OCI-LY3 (cell line): ENCODE measurements around the gene PLAAT4.

Source experiments
- H2AFZ ChIP-seq: fragments of 200-600, 300-600 bp; shearing (Covaris generic); 2 replicates; pipeline ENCODE4 v1.6.0; 2014; ENCODE audit warnings: antibody characterized with exemption, low read depth, low read length
- H3K27ac ChIP-seq: fragments of 200-600, 300-600 bp; sonication (generic); 2 replicates; pipeline ENCODE4 v1.5.1; 2014; ENCODE audit warnings: mild to moderate bottlenecking, low read length, moderate library complexity, mixed read lengths
- H3K27me3 ChIP-seq: fragments of 200-600, 300-600 bp; sonication (generic); 2 replicates; pipeline ENCODE4 v1.6.1; 2014; ENCODE audit warnings: low read depth, low read length, mixed read lengths
- H3K36me3 ChIP-seq: fragments of 200-600, 300-600 bp; sonication (generic); replicated peaks from 2 replicates; pipeline ENCODE3; 2014; ENCODE audit warnings: low read depth, low read length, mixed read lengths
- H3K4me1 ChIP-seq: fragments of 300-600, 200-600 bp; sonication (generic); 2 replicates; pipeline ENCODE4 v1.6.1; 2014; ENCODE audit warnings: low read length, mixed read lengths
- H3K4me2 ChIP-seq: fragments of 200-600, 300-600 bp; sonication (generic); 2 replicates; pipeline ENCODE4 v1.6.1; 2014; ENCODE audit warnings: low read length, mixed read lengths
- H3K4me3 ChIP-seq: fragments of 300-600, 200-600 bp; sonication (generic); 2 replicates; pipeline ENCODE4 v1.5.1; 2014; ENCODE audit warnings: antibody characterized with exemption, mild to moderate bottlenecking, low read length, moderate library complexity
- H3K79me2 ChIP-seq: fragments of 300-600, 200-600 bp; shearing (Covaris generic); 2 replicates; pipeline ENCODE4 v1.6.1; 2014; ENCODE audit warnings: mild to moderate bottlenecking, low read length, mixed read lengths
- H3K9ac ChIP-seq: fragments of 300-600, 200-600 bp; shearing (Covaris generic); 2 replicates; pipeline ENCODE4 v1.6.0; 2014; ENCODE audit warnings: mild to moderate bottlenecking, low read length, moderate library complexity
- H3K9me3 ChIP-seq: fragments of 200-600, 300-600 bp; shearing (Covaris generic); 2 replicates; pipeline ENCODE4 v1.6.1; 2014; ENCODE audit warnings: low read length, mixed read lengths; ENCODE audit not compliant: insufficient read depth
- H4K20me1 ChIP-seq: fragments of 200-600, 300-600 bp; sonication (generic); 2 replicates; pipeline ENCODE4 v1.6.1; 2016; ENCODE audit warnings: low read length, mixed read lengths; ENCODE audit not compliant: insufficient read depth
- CTCF ChIP-seq: fragments of 200-600, 300-600 bp; sonication (generic); IDR thresholded peaks from 2 replicates; pipeline ENCODE4 v1.5.1; 2014; ENCODE audit warnings: antibody characterized with exemption, low read length, low read depth
- EZH2phosphoT487 ChIP-seq: fragments of 200-600 bp; shearing (Covaris generic); IDR thresholded peaks from 2 replicates; pipeline ENCODE4 v1.6.1; 2018; ENCODE audit warnings: antibody characterized with exemption, mixed run types, low read depth

The PLAAT4 gene

GRCh38 chr11:63491240-63491587, 45.4 kb upstream of the PLAAT4 start:
- Histone ChIP-seq H4K20me1 (no peaks in the 10 kb centered on the region), H3K4me1 (no peaks in the 10 kb centered on the region), H3K27ac (no peak overlapping the region), H3K79me2 (no peaks in the 10 kb centered on the region), H3K9ac (no peak overlapping the region), H3K9me3 (no peaks in the 10 kb centered on the region), H3K36me3 (no peaks in the 10 kb centered on the region), H3K4me3 (no peak overlapping the region), H2AFZ (no peak overlapping the region), H3K27me3 (peaks cover 11% of the 10 kb centered on the region), H3K4me2 (no peak overlapping the region)
- no peak for TF ChIP-seq CTCF
- TF ChIP-seq EZH2phosphoT487, result no peak

GRCh38 chr11:63491636-63492372, 44.8 kb upstream of the PLAAT4 start:
- Histone ChIP-seq H3K36me3 (no peaks in the 10 kb centered on the region), H3K4me3 (no peak overlapping the region), H3K27me3 (peaks cover 12% of the 10 kb centered on the region), H4K20me1 (no peaks in the 10 kb centered on the region), H3K4me2 (no peak overlapping the region), H3K27ac (no peak overlapping the region), H3K9me3 (no peaks in the 10 kb centered on the region), H3K79me2 (no peaks in the 10 kb centered on the region), H2AFZ (no peak overlapping the region), H3K4me1 (no peaks in the 10 kb centered on the region), H3K9ac (no peak overlapping the region)
- TF ChIP-seq EZH2phosphoT487 (no peak), CTCF (no peak)

- no peaks in the 10 kb centered on the region for H3K4me1 ChIP-seq
- no peaks in the 10 kb centered on the region for H4K20me1 ChIP-seq
- H3K9me3 ChIP-seq, result no peaks in the 10 kb centered on the region
- H3K36me3 ChIP-seq, result no peaks in the 10 kb centered on the region
- H3K4me3 ChIP-seq, result no peak overlapping the region
- H3K4me2 ChIP-seq, result no peak overlapping the region
- TF ChIP-seq EZH2phosphoT487, result no peak
- no peak for TF ChIP-seq CTCF
- H3K9ac ChIP-seq, result no peak overlapping the region
- no peak overlapping the region for H2AFZ ChIP-seq
- H3K79me2 ChIP-seq, result no peaks in the 10 kb centered on the region
- no peak overlapping the region for H3K27ac ChIP-seq
- peaks cover 12% of the 10 kb centered on the region for H3K27me3 ChIP-seq
Observed at GRCh38 chr11:63492441-63492840, 44.2 kb upstream of the PLAAT4 start.

- Histone ChIP-seq H3K9ac (no peak overlapping the region), H3K4me2 (no peak overlapping the region), H3K79me2 (no peaks in the 10 kb centered on the region), H3K36me3 (no peaks in the 10 kb centered on the region), H3K9me3 (no peaks in the 10 kb centered on the region), H3K27ac (no peak overlapping the region), H4K20me1 (no peaks in the 10 kb centered on the region), H3K4me3 (no peak overlapping the region), H3K4me1 (no peaks in the 10 kb centered on the region), H3K27me3 (peaks cover 18% of the 10 kb centered on the region), H2AFZ (no peak overlapping the region)
- no peak for TF ChIP-seq CTCF
- no peak for TF ChIP-seq EZH2phosphoT487
Observed at GRCh38 chr11:63493127-63493526, 43.5 kb upstream of the PLAAT4 start.
